ENCODE measurements around the gene HOXD9.

DNA sequence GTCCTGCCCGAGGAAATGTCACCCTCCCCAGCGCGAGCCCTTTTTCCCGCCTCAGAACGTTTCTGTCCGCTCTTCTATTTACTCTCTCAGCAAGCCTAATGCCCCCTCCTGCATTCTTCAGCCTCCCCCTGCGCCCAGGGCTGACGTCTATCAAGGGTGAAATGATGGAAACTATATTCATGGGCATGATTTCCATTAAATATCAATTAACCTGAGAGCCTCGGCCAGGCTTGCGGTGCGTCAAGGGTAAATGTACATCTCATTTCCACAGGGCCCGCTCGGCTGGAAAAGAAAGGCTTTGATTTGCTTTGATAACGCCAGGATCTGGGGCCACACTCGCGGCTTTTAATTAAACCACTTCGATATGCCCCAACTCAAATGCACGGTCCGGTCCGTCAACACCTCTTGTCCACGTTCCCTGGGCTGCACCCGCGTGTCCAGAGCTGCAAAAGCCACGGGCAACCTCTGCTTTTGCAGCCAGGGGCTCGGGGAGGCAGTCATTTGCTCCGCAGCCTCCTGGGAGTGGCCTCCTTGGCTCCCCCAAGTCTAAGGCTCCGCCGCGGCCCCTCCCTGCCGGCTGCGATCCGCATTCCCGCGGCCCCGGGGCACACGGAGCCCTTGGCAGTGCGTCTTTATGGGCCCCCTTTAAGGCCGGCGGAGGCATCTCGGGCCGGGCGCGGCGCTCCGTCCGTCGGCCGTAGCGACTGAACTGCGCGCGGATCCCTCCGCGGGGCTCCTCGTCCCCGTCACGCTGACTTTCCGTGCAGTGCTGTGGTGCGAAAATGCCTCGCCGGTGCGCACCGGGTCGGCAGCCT lies 6.7 kb downstream of the HOXD9 start, which contains the start of gene HOXD8:
- TF ChIP-seq EZH2phosphoT487 (IDR thresholded peaks at IDR 0.05; ENCODE audit: borderline replicate concordance, low read length) = no peak
- TF ChIP-seq, protein P1, sequence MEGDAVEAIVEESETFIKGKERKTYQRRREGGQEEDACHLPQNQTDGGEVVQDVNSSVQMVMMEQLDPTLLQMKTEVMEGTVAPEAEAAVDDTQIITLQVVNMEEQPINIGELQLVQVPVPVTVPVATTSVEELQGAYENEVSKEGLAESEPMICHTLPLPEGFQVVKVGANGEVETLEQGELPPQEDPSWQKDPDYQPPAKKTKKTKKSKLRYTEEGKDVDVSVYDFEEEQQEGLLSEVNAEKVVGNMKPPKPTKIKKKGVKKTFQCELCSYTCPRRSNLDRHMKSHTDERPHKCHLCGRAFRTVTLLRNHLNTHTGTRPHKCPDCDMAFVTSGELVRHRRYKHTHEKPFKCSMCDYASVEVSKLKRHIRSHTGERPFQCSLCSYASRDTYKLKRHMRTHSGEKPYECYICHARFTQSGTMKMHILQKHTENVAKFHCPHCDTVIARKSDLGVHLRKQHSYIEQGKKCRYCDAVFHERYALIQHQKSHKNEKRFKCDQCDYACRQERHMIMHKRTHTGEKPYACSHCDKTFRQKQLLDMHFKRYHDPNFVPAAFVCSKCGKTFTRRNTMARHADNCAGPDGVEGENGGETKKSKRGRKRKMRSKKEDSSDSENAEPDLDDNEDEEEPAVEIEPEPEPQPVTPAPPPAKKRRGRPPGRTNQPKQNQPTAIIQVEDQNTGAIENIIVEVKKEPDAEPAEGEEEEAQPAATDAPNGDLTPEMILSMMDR (conservative IDR thresholded peaks at IDR 0.05; ENCODE audit: low read depth, low read length) = no peak

Measured in PC-3 (cell line).